Colonic mucosa (tissue), 4 donors: ENCODE measurements around the gene MCC. TPM values are rescaled to one million over a fixed set of nuclear protein-coding genes. Genes with fewer than 3 reads are reported as not detected.

Experiments
- DNase-seq: peaks from one replicate; pipeline ENCODE4 v3.0.0-alpha.2; 2020
- H3K27ac ChIP-seq: fragments of 200-600 bp; one replicate; pipeline ENCODE4 v1.8.0; 2021
- H3K27me3 ChIP-seq: fragments of 200-600 bp; one replicate; pipeline ENCODE4 v1.8.0; 2021
- H3K36me3 ChIP-seq: fragments of 200-600 bp; one replicate; pipeline ENCODE4 v1.8.0; 2021
- H3K4me1 ChIP-seq: fragments of 200-600 bp; one replicate; pipeline ENCODE4 v1.8.0; 2021; ENCODE audit warnings: mild to moderate bottlenecking
- H3K4me3 ChIP-seq: fragments of 200-600 bp; one replicate; pipeline ENCODE4 v1.8.0; 2021
- H3K9ac ChIP-seq, 2 donors: one replicate each; pipeline ENCODE4 v1.7.0; 2013; ENCODE audit warnings: control low read depth in 2 of 2, low read depth in 2 of 2, low read length in 2 of 2
- H3K9me3 ChIP-seq: fragments of 200-600 bp; one replicate; pipeline ENCODE4 v1.8.0; 2021
- CTCF ChIP-seq: fragments of 200-600 bp; IDR thresholded peaks from one replicate; pipeline ENCODE4 v1.8.0; 2022; ENCODE audit warnings: antibody characterized with exemption, mild to moderate bottlenecking
- intact Hi-C: fragments of 100-400 bp; cut with DNase I; formaldehyde crosslinking; loops from one replicate; pipeline ENCODE4 v1.14.1; 2022
- total RNA-seq, 2 donors: library from RNA; stranded (reverse); fragmentation: NEBNext Ultra II Directional in 1 of 2; extraction: Animal tissue kit (Norgen Biotek cat#: 25700) in 1 of 2; gene quantifications; one replicate each; pipeline ENCODE4 v1.2.1, GENCODE V29; 2021
- donor health status: healthy.
- donor health status: DM: no; HTN: no; CAD: no.
- donor health status: DM: no; HTN: no; CAD: no.

The MCC gene
- total RNA-seq, 2 donors from 2014 or later, result 1.9 to 3.1 TPM

- H3K9me3 ChIP-seq, result no peaks in the 10 kb centered on the region
- peaks cover 5% of the 10 kb centered on the region for H3K27me3 ChIP-seq
- intact Hi-C loops, result no loop called here
- H3K4me1 ChIP-seq, result no peaks in the 10 kb centered on the region
- H3K4me3 ChIP-seq, result peak overlapping the region; percentile 55
- peak overlapping the region; percentile 49 to 75 for H3K9ac ChIP-seq
- no peak for TF ChIP-seq CTCF
- peak; percentile 80 for DNase-seq
- H3K27ac ChIP-seq, result peak overlapping the region; percentile 56
- H3K36me3 ChIP-seq, result no peaks in the 10 kb centered on the region
Observed at GRCh38 chr5:113294311-113295110, 193.7 kb downstream of the MCC start.

GRCh38 chr5:113293975-113294310, 194.3 kb downstream of the MCC start:
- DNase-seq, result no peak
- H3K4me3 ChIP-seq, result peak overlapping the region; percentile 55
- intact Hi-C loops, result no loop called here

GRCh38 chr5:113293068-113293974, 194.9 kb downstream of the MCC start:
- no peak for TF ChIP-seq CTCF
- no peaks in the 10 kb centered on the region for H3K4me1 ChIP-seq
- peak overlapping the region; percentile 49 to 75 for H3K9ac ChIP-seq
- DNase-seq, result no peak
- no peaks in the 10 kb centered on the region for H3K9me3 ChIP-seq
- H3K27me3 ChIP-seq, result peaks cover 5% of the 10 kb centered on the region
- intact Hi-C loops, result no loop called here
- H3K4me3 ChIP-seq, result peak overlapping the region; percentile 55
- H3K27ac ChIP-seq, result no peak overlapping the region
- no peaks in the 10 kb centered on the region for H3K36me3 ChIP-seq

More at GRCh38 chr5:113293975-113294310, 194.3 kb downstream of the MCC start:
- Histone ChIP-seq H3K27me3 (peaks cover 5% of the 10 kb centered on the region), H3K9ac (peak overlapping the region; percentile 49 to 75), H3K36me3 (no peaks in the 10 kb centered on the region), H3K9me3 (no peaks in the 10 kb centered on the region), H3K4me1 (no peaks in the 10 kb centered on the region), H3K27ac (peak overlapping the region; percentile 56)
- no peak for TF ChIP-seq CTCF

GRCh38 chr5:113292462-113292861, 195.8 kb downstream of the MCC start:
- no peak overlapping the region for H3K27ac ChIP-seq
- intact Hi-C loops, result no loop called here
- H3K4me3 ChIP-seq, result no peak overlapping the region
- H3K9me3 ChIP-seq, result no peaks in the 10 kb centered on the region
- H3K4me1 ChIP-seq, result no peaks in the 10 kb centered on the region
- H3K9ac ChIP-seq, result no peak overlapping the region
- H3K36me3 ChIP-seq, result no peaks in the 10 kb centered on the region
- peaks cover 5% of the 10 kb centered on the region for H3K27me3 ChIP-seq
- DNase-seq, result no peak
- TF ChIP-seq CTCF, result no peak

- intact Hi-C loops, result no loop called here
- H3K27ac ChIP-seq, result no peak overlapping the region
- H3K4me1 ChIP-seq, result no peaks in the 10 kb centered on the region
- H3K27me3 ChIP-seq, result no peaks in the 10 kb centered on the region
- H3K36me3 ChIP-seq, result no peaks in the 10 kb centered on the region
- TF ChIP-seq CTCF, result no peak
- no peaks in the 10 kb centered on the region for H3K9me3 ChIP-seq
- H3K9ac ChIP-seq, result no peak overlapping the region
- H3K4me3 ChIP-seq, result no peak overlapping the region
- DNase-seq, result no peak
Observed at GRCh38 chr5:113283558-113283957, 204.7 kb downstream of the MCC start.
